Activated T-cell treated with anti-CD3 and anti-CD28 coated beads for 48 hours (primary cell): ENCODE results near the gene PPFIBP1.
"Not testable (repeated sequence)": the region's sequence is repeated elsewhere in the genome, so short reads cannot be mapped to it uniquely, and the experiment has no call there.

Experiments
- DNase-seq: peaks from one replicate; pipeline ENCODE4 v3.0.0-alpha.2; 2020; ENCODE audit warnings: low read depth

The PPFIBP1 gene

DNA sequence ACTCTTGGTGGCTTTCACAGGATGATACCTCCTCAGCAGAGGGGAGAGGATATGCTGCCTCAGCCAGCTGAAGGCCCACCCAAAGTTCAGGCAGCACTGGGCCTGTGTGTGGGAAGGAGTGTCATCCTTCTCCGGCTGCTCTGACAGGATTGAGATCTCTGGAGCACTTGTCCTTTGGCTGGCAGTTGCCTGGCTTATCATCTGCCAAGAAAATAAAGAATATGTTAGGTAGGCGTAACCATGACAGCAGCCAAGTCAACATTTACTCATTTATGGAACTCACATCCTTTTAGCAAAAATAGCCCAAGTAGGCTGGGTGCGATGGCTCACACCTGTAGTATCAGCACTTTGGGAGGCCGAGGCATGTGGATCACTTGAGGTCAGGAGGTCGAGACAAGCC lies 68.5 kb downstream of the PPFIBP1 start:
- no peak for DNase-seq

DNA sequence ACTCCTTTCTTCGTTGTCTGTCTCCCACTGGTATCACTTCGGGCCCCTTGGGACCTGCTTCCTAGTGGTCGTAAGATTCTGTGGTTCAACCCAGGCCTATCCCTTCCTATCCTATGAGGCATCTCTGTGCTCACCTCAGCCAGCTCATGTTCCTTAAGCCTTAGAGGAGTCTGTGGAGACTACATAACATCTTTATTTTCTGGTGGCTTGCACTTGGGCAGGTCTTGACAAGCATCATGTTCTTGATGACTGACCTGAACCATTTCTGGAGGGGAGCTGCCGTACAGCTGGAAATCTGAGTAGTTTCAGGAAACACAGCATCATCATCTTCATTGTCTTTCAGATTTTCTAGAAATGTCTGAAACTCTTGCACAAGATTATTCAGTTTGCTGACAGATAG lies 69.3 kb downstream of the PPFIBP1 start:
- no peak for DNase-seq

DNA sequence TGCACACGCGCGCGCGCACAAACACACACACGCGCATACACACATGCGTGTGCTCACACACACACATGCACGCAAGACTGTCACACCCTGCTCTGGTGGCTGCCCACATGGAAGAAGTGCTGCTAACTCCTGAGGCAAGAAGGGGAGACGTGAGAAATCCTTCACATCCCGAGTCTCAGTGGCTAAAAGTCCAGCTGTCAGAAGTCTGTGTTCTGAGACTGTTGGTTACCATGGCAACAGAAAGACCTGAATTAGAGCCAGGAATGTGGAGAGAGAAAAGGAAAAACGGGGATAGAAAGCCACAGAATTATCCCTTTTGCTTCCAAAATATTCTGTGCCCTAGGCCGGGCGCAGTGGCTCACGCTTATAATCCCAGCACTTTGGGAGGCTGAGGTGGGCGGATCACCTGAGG lies 71.2 kb downstream of the PPFIBP1 start:
- DNase-seq = no peak

DNA sequence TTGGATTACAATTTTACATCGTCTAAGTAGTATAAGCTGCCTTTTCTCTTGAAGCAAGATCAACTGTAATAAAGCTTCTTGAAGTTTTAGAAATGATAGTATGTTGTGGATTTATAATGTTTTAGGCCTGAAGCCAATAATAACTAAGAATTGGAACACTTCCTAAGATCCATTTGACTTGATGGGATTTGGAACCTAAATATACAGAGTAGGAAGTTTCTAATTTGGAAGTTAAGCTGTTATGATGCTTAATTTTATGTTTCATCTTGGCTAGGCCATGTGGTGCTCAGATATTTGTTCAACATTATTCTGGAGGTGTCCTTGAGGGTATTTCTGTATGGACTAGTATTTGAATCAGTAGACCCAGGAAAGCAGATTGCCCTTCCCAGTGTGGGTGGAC lies 74.9 kb downstream of the PPFIBP1 start:
- not testable (repeated sequence) for DNase-seq

DNA sequence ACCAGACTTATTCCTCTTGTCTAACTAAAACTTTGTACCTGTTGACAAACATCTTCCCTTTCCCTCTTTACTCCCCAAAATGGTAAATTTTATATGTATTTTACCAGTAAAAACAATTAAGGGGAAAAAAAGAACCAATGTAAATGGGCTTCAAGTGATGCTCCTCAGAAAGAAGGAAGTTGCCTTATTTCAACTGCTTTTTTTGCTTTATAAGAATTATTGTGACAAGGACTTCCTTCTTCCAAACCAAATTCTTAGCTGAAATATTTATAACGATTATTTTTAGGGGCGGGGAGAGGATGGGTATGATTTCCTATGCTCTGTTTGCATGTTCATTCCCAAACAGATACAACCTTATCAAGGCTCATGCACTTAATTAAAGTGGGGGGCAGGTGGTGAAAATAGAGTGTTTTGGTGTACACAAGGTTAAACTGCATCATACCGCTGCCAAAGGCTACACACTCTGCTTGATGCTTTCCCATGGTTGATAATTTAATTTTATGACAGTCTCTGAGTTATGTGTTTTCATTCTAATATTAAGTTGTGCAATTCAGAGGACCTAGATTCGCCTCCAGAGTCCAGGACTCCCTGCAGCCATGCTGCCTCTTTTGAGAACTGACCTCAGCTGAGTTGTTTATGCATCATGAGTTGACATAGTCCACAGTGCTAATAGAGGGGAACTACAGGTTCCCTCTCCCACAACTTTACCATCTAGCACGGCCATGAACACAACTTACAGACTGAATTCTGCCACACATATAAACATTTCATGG lies 77.2 kb downstream of the PPFIBP1 start:
- DNase-seq = not testable (repeated sequence)

DNA sequence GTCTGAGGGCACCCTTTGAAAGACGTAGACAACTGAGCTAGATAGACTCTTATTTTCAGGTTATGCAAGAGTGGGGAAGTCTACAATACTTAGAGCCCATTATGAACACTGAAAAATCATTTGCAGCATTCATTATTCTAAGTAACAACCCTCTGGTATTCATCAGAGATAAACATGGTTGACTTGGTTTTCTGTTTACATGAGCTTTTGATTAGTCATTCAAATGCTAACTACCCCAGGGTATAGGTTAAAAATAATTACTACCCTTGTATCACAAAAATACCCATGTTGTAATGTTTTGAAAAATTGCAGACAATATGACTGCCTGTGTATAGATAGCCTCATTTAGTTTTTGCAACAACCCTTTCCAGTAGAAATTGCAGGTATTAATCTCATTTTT lies 78.5 kb downstream of the PPFIBP1 start:
- DNase-seq = no peak

DNA sequence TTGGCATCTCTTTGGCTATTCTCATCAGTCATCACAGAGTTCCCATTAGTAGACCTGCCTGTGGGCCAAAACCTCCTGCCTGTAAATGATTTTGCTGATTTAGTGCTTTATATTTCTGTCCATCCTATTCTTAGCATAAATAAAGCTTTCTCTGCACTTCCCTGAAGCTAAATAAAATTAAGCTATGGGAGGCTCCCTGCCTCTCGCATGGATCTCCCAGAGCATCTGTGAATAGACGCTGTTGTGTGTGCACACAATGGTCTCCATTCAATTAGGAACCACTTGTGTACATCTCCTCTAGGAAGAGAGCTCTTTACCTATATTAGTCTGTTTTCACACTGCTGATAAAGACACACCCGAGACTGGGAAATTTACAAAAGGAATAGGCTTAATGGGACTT lies 80.4 kb downstream of the PPFIBP1 start:
- DNase-seq = no peak

DNA sequence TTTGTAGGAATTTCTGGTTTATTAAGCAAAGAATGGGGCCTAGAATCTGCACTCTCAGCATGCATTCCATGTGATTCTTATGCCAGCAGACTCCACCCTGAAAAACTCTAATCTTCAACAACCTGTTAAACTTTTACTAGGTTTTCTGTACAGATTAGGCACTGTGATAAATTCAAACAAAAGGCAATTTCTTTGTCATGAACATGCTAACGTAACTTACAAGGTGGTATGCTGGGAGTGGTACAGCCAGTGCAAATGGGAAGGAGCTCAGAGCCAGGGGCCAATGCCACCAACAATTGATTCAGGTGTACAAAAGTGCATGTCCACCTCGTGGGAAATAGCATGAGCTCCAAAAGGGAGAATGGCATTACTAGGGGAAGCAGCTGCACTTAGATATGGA lies 83.0 kb downstream of the PPFIBP1 start:
- no peak for DNase-seq

DNA sequence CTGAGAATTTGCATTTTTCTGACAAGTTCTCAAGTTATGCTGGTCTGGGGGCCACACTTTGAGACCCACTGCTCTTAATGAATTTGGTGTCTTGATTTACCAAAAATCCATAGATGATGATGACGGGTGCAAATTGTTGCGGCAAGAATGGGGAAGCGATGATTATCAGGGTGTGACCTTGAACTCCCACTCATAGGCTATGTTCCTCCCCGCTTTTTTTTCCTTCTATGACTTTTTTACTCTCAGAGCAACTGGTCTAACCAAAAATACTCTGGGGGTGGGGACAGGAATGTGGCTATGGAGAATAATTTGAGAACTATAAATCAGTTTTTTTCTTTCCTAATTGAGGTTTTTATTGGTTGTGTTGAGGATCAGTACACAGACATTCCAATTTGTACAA lies 83.6 kb downstream of the PPFIBP1 start:
- DNase-seq = no peak

DNA sequence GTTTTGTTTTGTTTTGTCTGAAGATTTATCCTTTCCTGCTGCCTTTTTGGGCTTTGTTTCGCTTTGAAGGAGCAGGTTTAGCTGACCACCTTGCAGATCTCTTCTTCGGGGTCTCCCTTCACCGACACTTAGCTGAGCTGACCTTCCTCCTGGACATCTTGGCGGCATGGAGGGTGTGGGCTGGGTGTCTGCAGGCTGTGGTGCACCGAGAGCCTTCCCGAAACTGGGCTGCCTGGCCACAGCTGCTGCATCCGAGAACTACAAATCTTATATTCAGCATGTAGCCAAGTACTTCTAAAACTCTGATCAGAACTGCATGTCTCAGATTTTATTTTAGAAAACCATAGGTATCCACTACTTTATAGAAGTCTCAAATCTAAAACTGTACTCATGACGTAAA lies 84.9 kb downstream of the PPFIBP1 start:
- no peak for DNase-seq

DNA sequence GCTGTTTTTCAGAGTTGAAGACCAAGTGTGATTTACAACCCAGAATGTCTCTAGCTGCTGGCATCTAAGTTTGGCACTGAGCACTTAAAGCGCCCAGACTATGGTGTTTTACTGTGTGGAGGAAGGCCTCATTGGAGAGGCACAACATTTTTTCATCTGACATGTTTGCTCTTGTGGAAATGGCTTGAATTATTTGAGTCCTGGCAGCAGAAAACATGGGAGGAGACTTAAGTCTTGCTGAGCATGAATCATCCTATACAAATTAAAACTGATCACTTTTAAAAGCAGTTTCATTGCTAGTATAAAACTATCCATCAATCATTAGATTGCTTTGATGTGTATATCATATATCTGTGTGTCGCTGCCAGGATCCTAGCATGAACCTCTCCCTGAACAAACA lies 86.4 kb downstream of the PPFIBP1 start:
- no peak for DNase-seq

DNA sequence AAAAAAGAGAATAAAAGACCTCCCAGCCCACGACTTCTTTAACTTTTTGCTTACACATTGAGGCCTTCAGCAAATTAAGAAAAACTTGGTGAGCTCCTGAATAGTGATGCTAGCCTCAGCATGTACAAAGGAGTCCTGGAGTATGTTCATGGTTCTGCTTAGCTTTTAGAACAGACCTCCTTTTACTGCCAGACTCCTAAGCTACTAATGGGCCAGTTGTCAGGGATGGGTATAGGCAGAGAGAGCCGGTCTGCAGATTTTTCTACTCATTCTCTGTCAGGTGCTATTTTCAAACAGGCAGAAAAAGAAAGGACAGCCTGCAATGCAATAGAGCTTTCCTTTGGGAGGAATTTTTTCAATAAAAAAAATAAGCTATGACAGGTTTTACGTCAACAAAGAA lies 90.4 kb downstream of the PPFIBP1 start:
- DNase-seq = no peak

DNA sequence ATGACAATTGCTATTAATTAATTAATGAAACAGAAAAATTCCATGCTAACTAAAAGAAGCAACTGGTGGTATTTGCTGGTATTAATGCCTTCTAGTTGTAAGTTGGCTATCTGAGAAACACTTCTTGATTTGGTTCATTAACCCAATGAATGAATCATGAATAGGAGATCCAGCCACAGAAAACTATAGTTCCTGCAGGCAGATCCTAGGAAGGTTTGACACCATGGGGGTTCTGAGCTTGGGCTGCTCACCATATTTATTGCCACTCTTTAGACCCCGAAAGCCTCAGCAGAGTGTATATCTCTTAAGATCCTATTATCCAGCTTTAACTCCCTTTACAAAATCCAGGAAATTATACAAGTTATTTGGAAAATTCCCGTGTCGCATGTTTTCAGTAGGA lies 90.9 kb downstream of the PPFIBP1 start:
- DNase-seq = no peak

DNA sequence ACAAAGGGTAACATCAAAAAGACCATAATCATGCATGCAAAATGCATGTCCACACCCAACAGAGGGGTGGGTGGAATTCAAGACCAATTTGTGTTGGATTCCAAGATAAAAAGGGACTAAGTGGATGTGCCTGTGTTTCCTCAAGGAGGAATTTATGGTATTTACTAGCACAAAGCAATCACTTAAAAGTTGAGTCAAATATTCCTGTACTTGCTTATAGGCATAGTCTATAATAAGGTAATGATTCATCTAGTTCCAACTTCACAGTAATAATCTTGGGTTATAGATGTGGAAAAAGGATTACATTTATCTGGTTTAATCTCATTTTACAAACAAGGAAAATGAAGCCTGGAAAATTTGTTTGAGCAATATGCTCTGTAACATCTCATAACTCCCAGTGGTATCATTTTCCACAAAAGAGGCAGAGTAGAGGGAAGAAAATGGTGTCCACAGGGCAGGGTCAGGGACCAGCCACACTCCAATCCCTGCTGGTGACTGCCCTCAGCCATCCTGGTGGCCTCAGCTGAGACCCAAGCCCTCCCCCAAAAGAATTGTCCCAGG lies 91.4 kb downstream of the PPFIBP1 start:
- DNase-seq = no peak

DNA sequence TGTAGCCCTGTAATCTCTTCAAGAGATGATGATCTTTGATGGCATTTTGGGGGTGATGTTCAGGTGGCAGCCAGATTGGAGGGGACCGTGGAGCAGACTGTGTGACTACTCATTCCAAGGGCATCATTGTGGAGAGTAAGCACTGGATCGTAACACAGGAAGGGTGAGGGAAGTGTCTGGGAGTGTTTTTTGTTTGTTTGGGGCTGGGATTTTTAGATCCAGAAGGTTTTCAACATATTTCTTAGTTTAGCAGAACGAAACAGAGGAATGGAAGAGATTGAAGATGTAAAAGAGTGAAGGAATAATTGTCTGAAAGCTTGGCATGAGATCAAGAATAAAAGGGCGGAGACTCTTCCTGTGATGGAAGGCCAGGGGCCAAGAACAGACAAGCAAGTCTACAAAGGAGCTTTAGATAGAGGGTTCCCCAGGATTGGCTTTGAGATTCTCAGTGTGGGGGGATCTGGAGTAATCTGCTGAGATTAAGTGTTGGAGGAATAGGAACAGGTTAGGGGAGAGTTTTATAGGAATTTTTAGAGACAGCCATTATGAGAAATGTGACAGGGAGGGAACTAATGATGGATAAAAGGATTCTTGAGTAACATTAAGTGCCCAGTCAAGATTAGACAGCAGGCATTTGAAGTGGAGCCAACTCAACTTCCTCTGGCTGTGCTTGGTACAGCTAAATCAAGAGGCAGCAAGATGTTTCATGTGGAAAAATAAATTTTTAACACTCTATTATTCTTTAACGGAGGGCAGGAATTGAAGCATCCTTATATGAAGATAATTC lies 92.5 kb downstream of the PPFIBP1 start:
- DNase-seq = no peak

DNA sequence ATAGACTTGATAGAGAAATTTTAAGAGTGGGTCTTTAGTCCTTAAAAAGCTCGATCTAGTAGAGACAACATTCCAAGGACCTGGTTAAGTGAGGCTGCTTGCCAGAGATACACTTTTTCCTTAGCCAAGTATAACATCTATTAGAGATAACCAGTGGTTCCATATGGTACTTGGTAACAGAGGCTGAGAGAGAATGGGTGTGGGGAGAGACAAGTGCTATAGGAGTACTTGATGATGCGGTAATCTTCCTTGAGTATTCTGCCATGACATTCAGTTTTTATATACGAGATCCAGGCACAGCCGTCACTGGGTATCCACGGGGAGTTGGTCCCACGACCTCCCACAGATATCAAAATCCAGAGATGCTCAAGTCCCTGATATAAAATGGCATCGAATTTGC lies 94.8 kb downstream of the PPFIBP1 start:
- DNase-seq = no peak

DNA sequence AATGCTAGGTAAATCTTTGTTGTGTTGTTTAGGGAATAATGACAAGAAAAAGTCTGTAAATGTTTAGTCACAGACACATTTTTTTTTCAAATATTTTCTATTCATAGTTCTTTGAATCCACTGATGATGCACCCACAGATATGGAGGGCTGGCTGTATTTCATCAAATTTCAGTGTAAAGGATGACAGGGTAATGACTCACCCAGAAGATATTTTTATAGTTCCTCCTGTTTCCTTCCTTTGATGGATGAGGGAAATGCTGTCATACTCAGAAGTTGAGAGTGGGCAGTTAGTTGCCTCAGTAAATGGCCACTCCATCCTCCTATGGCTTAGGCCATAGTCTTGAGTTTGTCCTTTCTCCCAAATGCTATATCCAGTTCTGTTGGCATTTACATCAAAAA lies 95.3 kb downstream of the PPFIBP1 start:
- no peak for DNase-seq

DNA sequence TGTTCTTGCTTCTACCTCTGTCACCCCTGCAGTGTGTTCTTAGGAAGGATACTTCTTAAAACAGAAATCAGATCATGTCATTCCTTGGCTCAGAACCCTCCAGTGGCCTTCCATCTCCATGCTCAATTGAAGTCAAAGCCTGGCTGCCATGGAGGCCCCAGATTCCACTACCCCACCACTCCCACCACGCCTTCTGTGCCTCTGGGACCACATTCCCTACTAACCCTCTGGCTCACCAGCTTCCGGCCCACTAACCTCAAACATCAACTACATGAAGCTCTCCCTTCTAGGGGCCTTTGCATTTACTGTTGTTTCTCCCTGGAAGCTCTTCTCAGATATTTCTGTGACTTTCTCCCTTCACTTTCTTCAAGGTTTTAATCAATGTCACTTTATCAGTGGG lies 96.1 kb downstream of the PPFIBP1 start:
- no peak for DNase-seq

DNA sequence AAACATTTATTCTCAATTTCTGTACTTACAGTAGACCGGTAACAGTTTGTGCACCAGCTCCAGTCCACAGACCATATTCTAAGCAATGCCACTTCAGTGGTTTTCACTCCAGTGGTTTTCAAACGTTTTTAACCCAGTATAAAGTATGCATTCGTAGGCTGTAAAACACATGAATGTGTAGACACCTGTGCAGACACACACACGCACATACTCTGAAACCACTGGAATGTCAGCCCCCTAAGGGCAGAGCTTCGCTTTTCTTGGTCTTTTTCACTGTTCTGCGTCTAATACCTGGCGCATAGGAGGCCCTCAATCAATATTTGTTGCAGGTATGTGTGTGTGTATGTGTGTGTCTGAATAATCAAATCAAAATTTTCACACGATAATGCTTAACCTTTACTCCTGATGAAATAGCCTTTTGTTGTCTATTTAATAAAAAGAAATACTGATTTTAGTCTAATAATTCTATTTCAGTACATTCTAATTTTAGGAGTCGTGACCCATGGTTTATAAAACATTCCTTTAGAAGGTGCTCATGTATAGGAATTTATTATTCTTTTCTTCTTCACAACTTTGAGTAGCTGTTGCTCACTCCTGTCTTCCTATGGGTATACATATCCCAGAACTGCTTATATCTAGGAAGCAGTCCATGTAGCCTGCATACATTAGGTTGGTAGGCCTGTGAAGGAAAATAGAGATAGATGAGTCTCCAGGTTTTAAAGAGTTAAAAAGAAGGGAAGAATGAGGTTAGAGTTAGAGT lies 98.6 kb downstream of the PPFIBP1 start:
- DNase-seq = no peak

DNA sequence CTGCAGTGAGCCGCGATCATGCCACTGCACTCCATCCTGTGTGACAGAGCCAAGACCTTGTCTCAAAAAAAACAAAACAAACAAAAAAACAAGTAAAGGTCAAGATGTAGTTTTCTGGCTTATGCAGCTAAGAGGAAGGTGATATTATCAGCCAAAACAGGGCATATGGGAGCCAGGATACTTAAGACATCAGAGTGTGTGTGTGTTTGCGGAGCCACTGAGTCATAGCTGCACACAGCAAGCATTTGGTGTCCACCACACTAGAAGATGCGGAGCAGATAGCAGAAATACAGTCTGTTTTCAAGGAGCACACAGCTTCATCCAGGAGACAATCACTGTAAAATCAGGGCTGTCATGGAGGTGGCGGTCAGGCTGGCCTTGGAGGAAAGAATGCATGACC lies 99.6 kb downstream of the PPFIBP1 start:
- DNase-seq = no peak

DNA sequence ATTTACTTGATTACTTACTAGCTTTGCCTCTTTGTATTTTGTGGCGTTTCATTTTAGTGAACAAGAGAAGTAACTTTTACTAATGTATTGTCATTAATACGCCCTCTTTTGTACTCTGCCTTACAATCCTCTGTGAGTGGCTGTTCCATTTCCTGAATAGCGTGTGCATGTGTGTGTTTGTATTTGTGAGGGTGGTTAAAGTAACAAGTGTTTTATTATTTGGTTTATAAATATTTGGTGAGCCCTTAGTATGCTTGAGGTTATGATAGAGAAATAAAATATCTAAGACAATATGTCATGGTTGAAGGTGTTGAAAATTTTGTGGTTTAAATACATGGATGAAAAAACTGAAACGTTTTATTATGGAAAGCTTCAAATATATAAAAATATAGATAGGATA lies 100.6 kb downstream of the PPFIBP1 start:
- no peak for DNase-seq

DNA sequence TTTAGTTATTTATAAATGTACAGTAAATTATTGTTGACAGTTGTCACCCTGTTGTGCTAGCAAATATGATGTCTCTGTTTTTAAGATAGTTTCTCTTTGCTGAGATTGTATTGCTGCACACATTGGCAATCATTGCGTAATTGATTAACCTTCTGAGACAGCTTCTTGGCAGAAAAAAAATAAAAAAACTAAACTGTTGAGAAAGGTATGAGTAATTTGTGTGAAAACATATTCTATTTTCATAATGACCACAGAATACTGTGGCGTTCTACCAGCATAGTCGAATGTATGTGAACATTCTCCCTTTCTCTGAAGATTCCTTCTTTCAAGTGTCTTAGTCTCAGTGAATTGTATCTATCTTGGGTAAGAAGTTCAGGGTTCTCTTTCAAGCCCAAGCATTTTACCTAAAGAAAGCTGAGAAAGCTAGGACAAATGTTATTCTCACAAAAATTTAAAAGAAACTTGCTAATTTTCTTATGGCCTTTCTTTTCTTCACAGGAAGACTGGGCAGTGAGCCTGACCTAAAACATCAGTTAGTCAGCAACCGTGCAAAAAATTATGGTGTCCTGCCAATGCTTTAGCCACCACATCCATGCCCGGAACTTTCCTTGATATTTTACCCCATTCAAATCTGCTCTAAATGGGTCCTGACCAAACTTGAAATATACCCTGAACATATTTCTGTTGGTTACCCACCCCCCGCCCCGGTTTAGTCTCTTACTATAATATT lies 103.3 kb downstream of the PPFIBP1 start:
- DNase-seq = no peak
